ENCODE measurements around the gene DIPK1A.

GRCh38 chr1:92832537-92833114 lies 128.6 kb downstream of the DIPK1A start:
- TF ChIP-seq EZH2phosphoT487 (IDR thresholded peaks at IDR 0.05; ENCODE audit: borderline replicate concordance, low read length) (no peak), CTCF (conservative IDR thresholded peaks at IDR 0.05; ENCODE audit: low read depth, low read length) (no peak), EZH2 (IDR thresholded peaks at IDR 0.05; ENCODE audit: low read length, unreplicated experiment) (no peak)
